Measurements from ENCODE around the gene ADGRG3.

ADGRG3 gene

GRCh38 chr16:57704905-57705852 is 37.1 kb downstream of the ADGRG3 start:
- no peak for TF ChIP-seq CSRNP3 (CRISPR knock-in tag; IDR thresholded peaks at IDR 0.05)
- no peak for TF ChIP-seq ZNF8 (CRISPR knock-in tag; IDR thresholded peaks at IDR 0.05)
- TF ChIP-seq ZNF565 (CRISPR knock-in tag; conservative IDR thresholded peaks at IDR 0.05; ENCODE audit: low read depth), result no peak
- no peak for TF ChIP-seq TOX (CRISPR knock-in tag; IDR thresholded peaks at IDR 0.05; ENCODE audit: borderline replicate concordance)
- no peak for TF ChIP-seq ZFP3 (CRISPR knock-in tag; IDR thresholded peaks at IDR 0.05)
- no peak for TF ChIP-seq RARB (CRISPR knock-in tag; IDR thresholded peaks at IDR 0.05)
- ATAC-seq, result no peak

GRCh38 chr16:57706717-57707116 is 38.6 kb downstream of the ADGRG3 start:
- ATAC-seq, result no peak
- TF ChIP-seq ZNF565 (CRISPR knock-in tag; conservative IDR thresholded peaks at IDR 0.05; ENCODE audit: low read depth) (no peak), TSHZ2 (CRISPR knock-in tag; IDR thresholded peaks at IDR 0.05) (no peak)

- ATAC-seq, result no peak
- no peak for TF ChIP-seq BACH2 (CRISPR knock-in tag; IDR thresholded peaks at IDR 0.05; ENCODE audit: borderline replicate concordance)
- no peak for TF ChIP-seq RARB (CRISPR knock-in tag; IDR thresholded peaks at IDR 0.05)
Measured at GRCh38 chr16:57707331-57707730, 39.2 kb downstream of the ADGRG3 start.

GRCh38 chr16:57708168-57708567 is 40.1 kb downstream of the ADGRG3 start:
- ATAC-seq, result no peak
- TF ChIP-seq ZNF70 (CRISPR knock-in tag; IDR thresholded peaks at IDR 0.05) (no peak), ARNTL (CRISPR knock-in tag; IDR thresholded peaks at IDR 0.05; ENCODE audit: borderline replicate concordance, low read depth) (no peak), SNAI2 (CRISPR knock-in tag; IDR thresholded peaks at IDR 0.05) (no peak), ISL1 (CRISPR knock-in tag; IDR thresholded peaks at IDR 0.05) (no peak)

- no peak for TF ChIP-seq SNAI2 (CRISPR knock-in tag; IDR thresholded peaks at IDR 0.05)
- no peak for TF ChIP-seq ZNF70 (CRISPR knock-in tag; IDR thresholded peaks at IDR 0.05)
- no peak for TF ChIP-seq TOX (CRISPR knock-in tag; IDR thresholded peaks at IDR 0.05; ENCODE audit: borderline replicate concordance)
- TF ChIP-seq RARB (CRISPR knock-in tag; IDR thresholded peaks at IDR 0.05), result no peak
- TF ChIP-seq ZC3H10 (CRISPR knock-in tag; IDR thresholded peaks at IDR 0.05), result no peak
- TF ChIP-seq ZNF8 (CRISPR knock-in tag; IDR thresholded peaks at IDR 0.05), result no peak
- no peak for TF ChIP-seq PPARA (CRISPR knock-in tag; IDR thresholded peaks at IDR 0.05; ENCODE audit: borderline replicate concordance)
- no peak for TF ChIP-seq TSHZ2 (CRISPR knock-in tag; IDR thresholded peaks at IDR 0.05)
- TF ChIP-seq ARNTL (CRISPR knock-in tag; IDR thresholded peaks at IDR 0.05; ENCODE audit: borderline replicate concordance, low read depth), result no peak
- no peak for TF ChIP-seq ISL1 (CRISPR knock-in tag; IDR thresholded peaks at IDR 0.05)
- TF ChIP-seq BACH2 (CRISPR knock-in tag; IDR thresholded peaks at IDR 0.05; ENCODE audit: borderline replicate concordance), result no peak
- no peak for TF ChIP-seq TCF4 (CRISPR knock-in tag; IDR thresholded peaks at IDR 0.05; ENCODE audit: borderline replicate concordance)
- ATAC-seq, result no peak
Measured at GRCh38 chr16:57709663-57710062, 41.6 kb downstream of the ADGRG3 start.

GRCh38 chr16:57711346-57711745 is 43.2 kb downstream of the ADGRG3 start:
- no peak for ATAC-seq
- TF ChIP-seq TCF4 (CRISPR knock-in tag; IDR thresholded peaks at IDR 0.05; ENCODE audit: borderline replicate concordance), result no peak
- TF ChIP-seq GLIS3 (CRISPR knock-in tag; IDR thresholded peaks at IDR 0.05), result no peak
- no peak for TF ChIP-seq CREB5 (CRISPR knock-in tag; IDR thresholded peaks at IDR 0.05; ENCODE audit: low read depth)
- no peak for TF ChIP-seq ZNF565 (CRISPR knock-in tag; conservative IDR thresholded peaks at IDR 0.05; ENCODE audit: low read depth)
- TF ChIP-seq ZFP30 (CRISPR knock-in tag; IDR thresholded peaks at IDR 0.05), result no peak
- no peak for TF ChIP-seq ISL1 (CRISPR knock-in tag; IDR thresholded peaks at IDR 0.05)
- no peak for TF ChIP-seq POU6F1 (CRISPR knock-in tag; IDR thresholded peaks at IDR 0.05; ENCODE audit: borderline replicate concordance, low read depth)
